Ascending aorta (tissue), 2 donors: ENCODE data around the gene CRACDL. TPM values are rescaled to one million over a fixed set of nuclear protein-coding genes. Genes with fewer than 3 reads are reported as not detected.

ENCODE experiments used
- DNase-seq, 2 donors: peaks; one replicate each; pipeline ENCODE4 v3.0.0-alpha.2; 2019; ENCODE audit warnings: low spot score in 2 of 2
- H3K27ac ChIP-seq, 2 donors: fragments of 200-600 bp; sonication (generic); one replicate each; pipeline ENCODE4 v1.5.1; 2016 to 2017; ENCODE audit warnings: mild to moderate bottlenecking in 1 of 2
- H3K27me3 ChIP-seq: fragments of 200-600 bp; sonication (generic); one replicate; pipeline ENCODE4 v1.5.1; 2017
- H3K36me3 ChIP-seq, 2 donors: fragments of 200-600 bp; sonication (generic); one replicate each; pipeline ENCODE4 v1.5.1; 2016
- H3K4me1 ChIP-seq, 2 donors: fragments of 200-600 bp; sonication (generic); one replicate each; pipeline ENCODE4 v1.5.1; 2016 to 2017; ENCODE audit warnings: mild to moderate bottlenecking in 1 of 2
- H3K4me3 ChIP-seq, 2 donors: fragments of 200-600 bp; sonication (generic); one replicate each; pipeline ENCODE4 v1.5.1; 2016 to 2017; ENCODE audit warnings: mild to moderate bottlenecking in 1 of 2
- H3K9me3 ChIP-seq, 2 donors: fragments of 200-600 bp; sonication (generic); one replicate each; pipeline ENCODE4 v1.5.1; 2016
- CTCF ChIP-seq, 3 experiments: fragments of 200-600 bp in 2 of 3; fragments of 450-650 bp in 1 of 3; sonication (generic) in 2 of 3; IDR thresholded peaks; one replicate each; pipeline ENCODE4 v1.5.1; 2016 to 2019; ENCODE audit warnings: antibody characterized with exemption in 3 of 3, mild to moderate bottlenecking in 1 of 3, moderate library complexity in 1 of 3
- intact Hi-C: fragments of 100-400 bp; cut with DNase I; formaldehyde crosslinking; loops from one replicate; pipeline ENCODE4 v1.15.1; 2023
- total RNA-seq: library from RNA; depleted of rRNA; stranded (reverse); fragments of >200 nt; gene quantifications from one replicate; pipeline ENCODE4 v1.1.0, GENCODE V29; 2016

The CRACDL gene
- total RNA-seq, 1 donor from 2014 or later = 51.9 TPM

GRCh38 chr2:98937906-98938305, 1.9 kb upstream of the CRACDL start:
- DNase-seq = no peak
- H3K4me1 ChIP-seq = peaks cover 6% of the 10 kb centered on the region in 2 donors
- no peak for TF ChIP-seq CTCF (IDR thresholded peaks at IDR 0.05)
- H3K27me3 ChIP-seq = no peaks in the 10 kb centered on the region
- no peak overlapping the region for H3K27ac ChIP-seq
- H3K36me3 ChIP-seq = no peaks in the 10 kb centered on the region
- intact Hi-C loops = no loop called here
- no peak overlapping the region for H3K4me3 ChIP-seq
- no peaks in the 10 kb centered on the region for H3K9me3 ChIP-seq

- H3K4me1 ChIP-seq = peaks cover 6% of the 10 kb centered on the region in 2 donors
- DNase-seq = no peak
- no peaks in the 10 kb centered on the region for H3K36me3 ChIP-seq
- TF ChIP-seq CTCF (IDR thresholded peaks at IDR 0.05) = no peak
- intact Hi-C loops = no loop called here
- peak overlapping the region; percentile 75 for H3K4me3 ChIP-seq
- no peak overlapping the region for H3K27ac ChIP-seq
- H3K27me3 ChIP-seq = no peaks in the 10 kb centered on the region
- H3K9me3 ChIP-seq = no peaks in the 10 kb centered on the region
Measured at GRCh38 chr2:98936353-98937351, 627 bp upstream of the CRACDL start.

GRCh38 chr2:98935111-98935770, 784 bp downstream of the CRACDL start:
- Histone ChIP-seq H3K27me3 (no peaks in the 10 kb centered on the region), H3K4me3 (peak overlapping the region; percentile 75), H3K4me1 (peaks cover 6% of the 10 kb centered on the region in 2 donors), H3K9me3 (no peaks in the 10 kb centered on the region), H3K27ac (no peak overlapping the region), H3K36me3 (no peaks in the 10 kb centered on the region)
- no peak for DNase-seq
- intact Hi-C loops = no loop called here
- no peak for TF ChIP-seq CTCF (IDR thresholded peaks at IDR 0.05)

- no peak overlapping the region for H3K27ac ChIP-seq
- no peak for TF ChIP-seq CTCF (IDR thresholded peaks at IDR 0.05)
- no peaks in the 10 kb centered on the region for H3K27me3 ChIP-seq
- intact Hi-C loops = no loop called here
- no peak for DNase-seq
- H3K36me3 ChIP-seq = no peaks in the 10 kb centered on the region
- peaks cover 6% of the 10 kb centered on the region in 2 donors for H3K4me1 ChIP-seq
- no peaks in the 10 kb centered on the region for H3K9me3 ChIP-seq
- H3K4me3 ChIP-seq = no peak overlapping the region
Measured at GRCh38 chr2:98932778-98933343, 3.2 kb downstream of the CRACDL start.

GRCh38 chr2:98932164-98932563, 3.9 kb downstream of the CRACDL start:
- Histone ChIP-seq H3K36me3 (no peaks in the 10 kb centered on the region), H3K9me3 (no peaks in the 10 kb centered on the region), H3K27ac (no peak overlapping the region), H3K4me3 (no peak overlapping the region), H3K4me1 (peaks cover 6% of the 10 kb centered on the region in 2 donors), H3K27me3 (no peaks in the 10 kb centered on the region)
- DNase-seq = no peak
- TF ChIP-seq CTCF (IDR thresholded peaks at IDR 0.05) = no peak
- intact Hi-C loops = no loop called here
